ELR (cell line): ENCODE measurements around the gene ALDH8A1.

Experiments used
- DNase-seq: peaks from one replicate; pipeline ENCODE4 v3.0.0-alpha.2; 2015; ENCODE audit warnings: low read depth

Gene ALDH8A1, protein sequence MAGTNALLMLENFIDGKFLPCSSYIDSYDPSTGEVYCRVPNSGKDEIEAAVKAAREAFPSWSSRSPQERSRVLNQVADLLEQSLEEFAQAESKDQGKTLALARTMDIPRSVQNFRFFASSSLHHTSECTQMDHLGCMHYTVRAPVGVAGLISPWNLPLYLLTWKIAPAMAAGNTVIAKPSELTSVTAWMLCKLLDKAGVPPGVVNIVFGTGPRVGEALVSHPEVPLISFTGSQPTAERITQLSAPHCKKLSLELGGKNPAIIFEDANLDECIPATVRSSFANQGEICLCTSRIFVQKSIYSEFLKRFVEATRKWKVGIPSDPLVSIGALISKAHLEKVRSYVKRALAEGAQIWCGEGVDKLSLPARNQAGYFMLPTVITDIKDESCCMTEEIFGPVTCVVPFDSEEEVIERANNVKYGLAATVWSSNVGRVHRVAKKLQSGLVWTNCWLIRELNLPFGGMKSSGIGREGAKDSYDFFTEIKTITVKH

GRCh38 chr6:134949927-134950326 is at the start of gene ALDH8A1:
Gene ALDH8A1 (minus strand): TSS chr6:134950101. CDS start chr6:134950053, 48 bp downstream.
- no peak for DNase-seq

- no peak for DNase-seq
Observed at GRCh38 chr6:134999107-134999506, 49.2 kb upstream of the ALDH8A1 start.

DNA sequence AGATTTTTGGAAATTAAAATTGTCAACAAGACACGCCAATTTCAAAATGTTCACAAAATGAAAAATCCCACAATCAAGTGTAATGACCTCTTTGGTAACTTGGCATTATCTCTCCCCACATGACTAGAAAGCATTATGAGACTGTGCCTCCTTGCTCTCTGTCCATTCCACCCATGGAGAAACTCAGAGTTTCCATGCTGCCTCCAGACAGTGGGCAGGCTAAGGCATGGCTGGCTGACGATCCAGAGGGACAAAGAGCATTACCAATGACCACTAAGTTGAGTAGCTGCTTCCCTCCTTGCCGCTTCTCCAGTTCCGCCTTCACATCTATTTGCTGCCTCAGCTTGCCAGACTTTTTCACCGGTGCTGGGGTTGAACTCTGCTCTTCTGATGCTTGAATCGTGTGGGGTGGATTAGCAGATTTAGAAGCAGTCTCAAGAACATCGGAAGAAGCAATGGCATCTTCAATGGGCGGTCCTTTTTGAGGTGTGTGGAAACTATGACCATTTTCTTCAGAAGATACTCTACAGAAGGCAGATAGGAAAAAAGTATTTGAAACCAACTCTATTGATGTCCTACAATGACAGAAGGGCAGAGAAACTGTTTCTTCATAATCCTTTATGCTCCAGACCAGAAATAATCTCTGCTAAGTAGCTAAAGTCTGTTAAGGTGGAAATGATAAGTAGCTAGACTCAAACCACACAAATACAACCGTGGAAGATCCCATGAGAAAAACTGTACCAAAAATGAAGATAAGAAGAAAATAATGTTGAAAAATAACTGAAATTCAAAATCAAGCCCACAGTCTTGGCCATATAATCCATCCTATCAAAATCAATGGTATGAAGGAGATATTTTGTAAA is 47.5 kb upstream of the ALDH8A1 start:
- no peak for DNase-seq

GRCh38 chr6:134995536-134995935 is 45.6 kb upstream of the ALDH8A1 start:
- DNase-seq: no peak

DNA sequence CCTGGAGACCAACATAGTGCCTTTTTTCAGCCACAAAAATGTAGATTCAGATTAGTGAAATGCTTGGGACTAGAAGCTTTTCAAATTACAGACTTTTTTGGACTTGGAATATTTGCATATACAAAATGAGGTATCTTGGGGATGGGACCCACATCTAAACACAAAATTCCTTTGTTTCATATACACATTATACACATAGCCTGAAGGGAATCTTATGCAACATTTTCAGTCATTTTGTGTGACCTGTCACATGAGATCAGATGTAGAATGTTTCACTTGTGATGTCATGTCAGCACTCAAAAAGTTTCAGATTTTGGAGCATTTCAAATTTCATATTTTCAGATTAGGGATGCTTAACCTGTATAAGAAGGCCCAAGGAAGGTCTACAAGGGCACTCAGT is 44.5 kb upstream of the ALDH8A1 start:
- no peak for DNase-seq

GRCh38 chr6:134992155-134992554 is 42.3 kb upstream of the ALDH8A1 start:
- DNase-seq: no peak

GRCh38 chr6:134990262-134990661 is 40.4 kb upstream of the ALDH8A1 start:
- no peak for DNase-seq

DNA sequence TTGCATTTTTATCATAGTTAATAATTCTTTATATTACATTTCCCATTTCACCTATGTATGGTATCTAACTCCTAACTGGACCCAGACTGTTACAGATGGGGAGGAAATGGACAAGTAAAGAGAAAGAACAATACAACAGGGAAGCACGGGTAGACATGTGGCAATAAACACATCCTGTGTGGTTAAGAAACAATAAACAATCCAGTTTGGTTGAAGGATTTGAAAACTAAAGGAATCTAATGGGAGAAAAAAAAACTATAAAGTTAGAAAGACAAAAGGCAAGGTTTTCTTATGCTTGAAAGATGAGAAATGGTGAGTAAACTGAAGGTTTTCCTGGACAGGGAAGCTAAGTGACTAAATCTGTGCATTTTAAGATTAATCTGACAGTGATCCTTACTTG is 34.9 kb upstream of the ALDH8A1 start:
- DNase-seq: peak; percentile 71

DNA sequence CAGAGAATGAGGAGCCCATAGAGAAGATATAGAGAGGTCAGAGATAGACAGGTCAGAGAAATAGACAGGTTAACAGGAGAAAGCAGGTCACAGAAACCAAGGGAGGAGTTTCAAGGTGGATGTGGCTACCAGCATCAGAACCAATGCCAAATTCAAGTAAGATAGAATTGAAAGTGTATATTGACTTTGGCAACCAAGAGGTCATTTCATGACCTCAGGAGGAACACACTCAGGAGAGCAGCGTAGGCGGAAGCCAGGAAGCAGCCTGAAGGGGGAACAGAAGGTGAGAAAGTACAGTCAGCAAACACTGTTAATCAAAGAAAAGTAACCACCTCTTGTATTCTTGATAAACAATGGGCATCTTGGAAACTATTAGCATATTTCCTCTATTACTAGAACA is 33.9 kb upstream of the ALDH8A1 start:
- no peak for DNase-seq

GRCh38 chr6:134982161-134982560 is 32.3 kb upstream of the ALDH8A1 start:
- no peak for DNase-seq

DNA sequence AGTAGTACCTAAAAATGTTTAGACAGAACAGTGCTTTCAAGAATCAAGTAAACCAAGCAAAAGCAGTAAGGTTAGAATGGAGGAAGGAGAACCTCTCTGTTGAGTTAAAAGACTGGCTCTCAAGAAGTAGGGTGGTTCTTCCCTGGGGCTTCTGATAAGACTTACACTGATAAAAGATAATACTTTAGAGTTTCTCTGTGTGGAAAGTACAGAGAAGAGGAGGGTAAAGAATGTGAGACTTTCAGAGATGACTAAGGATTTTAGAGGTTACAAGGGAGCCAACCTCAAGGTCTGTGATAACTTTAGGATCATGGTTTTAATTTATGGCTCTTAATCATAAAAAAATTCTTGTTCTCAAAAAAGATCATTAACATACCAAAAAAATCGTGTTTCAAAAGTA is 30.9 kb upstream of the ALDH8A1 start:
- DNase-seq: no peak

GRCh38 chr6:134979142-134979541 is 29.2 kb upstream of the ALDH8A1 start:
- no peak for DNase-seq

- no peak for DNase-seq
Observed at GRCh38 chr6:134974370-134974769, 24.5 kb upstream of the ALDH8A1 start.

DNA sequence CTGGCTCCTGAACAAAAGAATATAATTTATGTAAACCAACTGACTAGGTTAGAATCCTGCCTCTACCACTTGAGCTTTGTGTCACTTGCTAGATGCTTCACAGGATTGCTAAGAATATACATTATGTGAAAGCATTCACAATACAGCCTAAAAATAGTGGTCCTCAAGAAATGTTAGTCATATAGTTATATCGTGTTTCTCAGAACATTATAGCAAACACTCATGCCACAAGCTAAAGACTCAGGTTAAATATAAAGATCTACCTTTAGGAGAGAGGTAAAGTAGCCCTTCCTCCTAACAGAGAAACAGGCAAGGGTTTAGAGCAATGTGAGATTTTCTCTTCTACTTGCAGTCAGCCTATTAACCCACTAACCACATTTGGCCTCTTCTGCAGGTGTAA is 17.8 kb upstream of the ALDH8A1 start:
- no peak for DNase-seq

DNA sequence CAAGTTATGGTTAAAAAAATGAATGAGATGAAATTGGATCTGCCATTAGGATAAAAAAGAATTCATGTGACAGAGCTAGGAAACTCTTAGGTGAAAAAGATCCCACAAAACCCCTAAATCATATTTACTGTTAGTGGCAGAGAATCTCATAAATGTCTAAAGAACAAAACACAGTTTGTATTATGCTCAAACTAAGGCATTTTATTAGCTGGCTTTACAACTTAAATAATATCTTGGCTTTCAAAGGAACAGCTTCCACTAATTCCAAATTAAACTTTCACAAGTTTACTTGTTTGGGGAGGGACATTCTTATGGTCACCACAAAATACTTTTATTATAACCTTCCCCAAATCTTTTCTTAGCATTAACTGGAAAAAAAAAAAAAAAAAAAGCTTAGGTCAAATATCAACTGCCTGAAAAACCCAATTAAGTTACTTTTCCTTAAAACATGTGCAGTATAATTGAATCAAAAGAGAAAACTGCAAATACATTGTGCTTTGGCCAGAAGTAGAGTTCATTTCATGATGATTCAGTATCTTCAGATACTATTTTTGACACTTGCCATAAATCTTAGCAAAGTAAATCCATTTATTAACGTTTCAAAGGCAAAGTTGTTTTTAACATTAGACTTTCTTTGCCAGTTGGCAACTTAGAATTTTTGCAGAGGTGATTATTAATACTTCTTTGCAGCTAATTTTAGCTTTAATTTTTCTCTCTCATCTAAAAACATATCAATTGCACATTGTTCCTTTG is 14.7 kb upstream of the ALDH8A1 start:
- DNase-seq: no peak

- no peak for DNase-seq
Observed at GRCh38 chr6:134962421-134962820, 12.5 kb upstream of the ALDH8A1 start.

- no peak for DNase-seq
Observed at GRCh38 chr6:134961366-134961765, 11.5 kb upstream of the ALDH8A1 start.

DNA sequence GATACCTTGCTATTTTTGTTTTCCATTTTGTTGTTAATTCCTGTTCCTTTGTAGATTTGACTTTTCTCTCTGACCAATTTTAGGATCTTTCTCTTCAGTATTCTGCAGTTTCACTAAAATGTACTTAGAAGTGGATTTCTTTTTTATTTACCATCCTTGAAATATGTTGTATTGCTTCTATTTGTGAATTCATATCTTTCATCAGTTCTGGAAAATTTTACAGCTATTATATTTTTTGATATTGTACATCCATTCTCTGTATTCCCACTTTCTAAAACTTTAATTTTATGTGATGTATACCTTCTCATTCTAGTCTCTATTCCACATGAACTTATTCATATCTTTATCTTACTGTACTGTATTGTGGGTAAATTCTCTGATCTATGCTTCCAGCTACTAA is 9.7 kb upstream of the ALDH8A1 start:
- DNase-seq: no peak

GRCh38 chr6:134956676-134957075 is 6.8 kb upstream of the ALDH8A1 start:
- peak; percentile 39 for DNase-seq

DNA sequence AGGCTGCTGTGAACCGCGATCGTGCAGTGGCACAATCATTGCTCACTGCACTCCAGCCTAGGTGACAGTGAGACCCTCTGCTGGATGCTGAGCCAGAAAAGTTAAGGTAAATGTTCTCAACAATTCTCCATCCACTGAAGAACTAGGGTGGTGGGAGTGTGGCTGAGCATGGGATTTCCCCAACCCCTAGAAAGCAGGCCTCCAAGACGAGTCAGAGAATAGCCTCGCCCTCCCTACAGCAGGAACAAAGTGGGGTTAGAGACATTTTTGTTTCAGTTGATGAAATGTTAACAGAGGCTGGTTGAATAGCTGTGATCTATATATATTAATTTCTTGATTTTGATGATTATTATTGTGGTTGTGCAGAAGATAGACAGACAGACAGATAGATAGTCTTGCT is 6.1 kb upstream of the ALDH8A1 start:
- DNase-seq: peak; percentile 14

- no peak for DNase-seq
Observed at GRCh38 chr6:134954272-134955000, 4.5 kb upstream of the ALDH8A1 start.
